ENCODE data around the gene IMPG1. TPM values are rescaled to one million over a fixed set of nuclear protein-coding genes. Genes with fewer than 3 reads are reported as not detected.

Gene IMPG1
- total and polyA plus RNA-seq, 11 donors = not detected

- DNase-seq = no peak
- intact Hi-C loops (cut with DNase I) = loop anchor here in 1 of 10 donors (10.0 kb wide), 1 partner anchor 921 kb away; no protein-coding TSS in a partner anchor
- H3K27ac ChIP-seq = no peak overlapping the region
- H3K27me3 ChIP-seq = no peaks in the 10 kb centered on the region
- H3K36me3 ChIP-seq = no peaks in the 10 kb centered on the region
- no peak for TF ChIP-seq POLR2A (IDR thresholded peaks at IDR 0.05)
- TF ChIP-seq, protein P1, sequence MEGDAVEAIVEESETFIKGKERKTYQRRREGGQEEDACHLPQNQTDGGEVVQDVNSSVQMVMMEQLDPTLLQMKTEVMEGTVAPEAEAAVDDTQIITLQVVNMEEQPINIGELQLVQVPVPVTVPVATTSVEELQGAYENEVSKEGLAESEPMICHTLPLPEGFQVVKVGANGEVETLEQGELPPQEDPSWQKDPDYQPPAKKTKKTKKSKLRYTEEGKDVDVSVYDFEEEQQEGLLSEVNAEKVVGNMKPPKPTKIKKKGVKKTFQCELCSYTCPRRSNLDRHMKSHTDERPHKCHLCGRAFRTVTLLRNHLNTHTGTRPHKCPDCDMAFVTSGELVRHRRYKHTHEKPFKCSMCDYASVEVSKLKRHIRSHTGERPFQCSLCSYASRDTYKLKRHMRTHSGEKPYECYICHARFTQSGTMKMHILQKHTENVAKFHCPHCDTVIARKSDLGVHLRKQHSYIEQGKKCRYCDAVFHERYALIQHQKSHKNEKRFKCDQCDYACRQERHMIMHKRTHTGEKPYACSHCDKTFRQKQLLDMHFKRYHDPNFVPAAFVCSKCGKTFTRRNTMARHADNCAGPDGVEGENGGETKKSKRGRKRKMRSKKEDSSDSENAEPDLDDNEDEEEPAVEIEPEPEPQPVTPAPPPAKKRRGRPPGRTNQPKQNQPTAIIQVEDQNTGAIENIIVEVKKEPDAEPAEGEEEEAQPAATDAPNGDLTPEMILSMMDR (IDR thresholded peaks at IDR 0.05) = no peak
- no peak overlapping the region for H3K4me3 ChIP-seq
- H3K9me3 ChIP-seq = no peaks in the 10 kb centered on the region
- H3K4me1 ChIP-seq = peaks cover 0 to 11% (median 0%) of the 10 kb centered on the region in 12 donors
- no peak for ATAC-seq
- 85 to 100% (median 94%) methylated on average over 2 of the region's 2 CpGs for WGBS, 4 donors
These were observed 129.1 kb downstream of the IMPG1 start for GRCh38 chr6:75943381-75943780.

- no peak for ATAC-seq
- Histone ChIP-seq H3K4me1 (peaks cover 0 to 11% (median 0%) of the 10 kb centered on the region in 12 donors), H3K9me3 (no peaks in the 10 kb centered on the region), H3K36me3 (no peaks in the 10 kb centered on the region), H3K27me3 (no peaks in the 10 kb centered on the region), H3K4me3 (no peak overlapping the region), H3K27ac (no peak overlapping the region)
- intact Hi-C loops (cut with DNase I) = loop anchor here in 1 of 10 donors (10.0 kb wide), 1 partner anchor 923 kb away; no protein-coding TSS in a partner anchor
- TF ChIP-seq, protein P1 (IDR thresholded peaks at IDR 0.05) = no peak
- TF ChIP-seq POLR2A (IDR thresholded peaks at IDR 0.05) = no peak
- no peak for DNase-seq
- WGBS, 4 donors = 49 to 56% (median 52%) methylated on average over 1 of the region's 1 CpG
These were observed 131.0 kb downstream of the IMPG1 start for GRCh38 chr6:75941509-75941908.

DNA sequence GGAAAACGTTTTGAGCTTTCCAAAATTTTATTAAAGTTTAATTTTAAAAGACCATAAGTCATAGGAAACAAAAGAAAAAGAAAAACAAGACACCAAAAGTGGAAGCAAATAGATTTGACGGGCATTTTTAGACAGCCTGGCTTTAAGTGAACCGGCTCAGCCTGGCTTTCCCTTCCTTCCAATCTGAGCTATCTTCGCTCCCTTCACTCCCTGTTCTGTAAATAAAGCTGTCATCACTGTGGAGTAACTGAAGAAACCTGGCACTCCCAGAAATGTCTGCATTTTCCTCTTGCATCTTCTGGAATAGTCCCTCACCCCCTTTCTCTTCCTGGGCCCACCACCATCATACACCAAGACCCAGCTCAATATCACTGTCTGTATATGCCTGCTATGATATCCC lies 131.9 kb downstream of the IMPG1 start:
- intact Hi-C loops (cut with DNase I) = loop anchor here in 1 of 10 donors (10.0 kb wide), 1 partner anchor 924 kb away; no protein-coding TSS in a partner anchor
- no peak overlapping the region for H3K27ac ChIP-seq
- DNase-seq (no peak), ATAC-seq (peak; percentile 76 to 90 (median 89))
- no peaks in the 10 kb centered on the region for H3K9me3 ChIP-seq
- peaks cover 0 to 11% (median 0%) of the 10 kb centered on the region in 12 donors for H3K4me1 ChIP-seq
- H3K27me3 ChIP-seq = no peaks in the 10 kb centered on the region
- no peak for TF ChIP-seq POLR2A (IDR thresholded peaks at IDR 0.05)
- TF ChIP-seq, protein P1 (IDR thresholded peaks at IDR 0.05) = no peak
- WGBS, 4 donors = 18 to 25% (median 25%) methylated on average over 4 of the region's 4 CpGs
- H3K36me3 ChIP-seq = no peaks in the 10 kb centered on the region
- H3K4me3 ChIP-seq = no peak overlapping the region

DNA sequence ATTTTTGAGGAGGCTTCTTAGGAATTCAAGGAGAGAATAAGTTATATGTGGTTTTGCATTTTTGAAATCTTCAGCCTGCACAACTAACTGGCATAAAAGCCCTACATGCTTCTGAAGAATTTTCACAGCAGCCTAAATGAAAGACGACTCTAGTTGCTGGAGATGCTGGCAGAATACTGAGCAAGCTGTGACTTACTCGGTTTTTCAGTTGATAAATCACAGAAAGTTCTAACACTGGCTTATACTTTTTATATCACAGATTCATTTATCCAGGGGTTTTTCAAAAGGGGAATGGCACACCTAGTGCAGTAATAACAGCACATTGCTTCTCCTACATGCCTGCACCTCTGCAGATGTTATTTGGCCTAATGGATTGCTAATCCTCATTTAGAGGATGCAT lies 134.6 kb downstream of the IMPG1 start:
- intact Hi-C loops (cut with DNase I) = loop anchor here (5.0 to 10.0 kb wide), 11 partner anchors 407 to 1519 kb away; no protein-coding TSS in a partner anchor
- no peak for TF ChIP-seq POLR2A (IDR thresholded peaks at IDR 0.05)
- TF ChIP-seq, protein P1 (IDR thresholded peaks at IDR 0.05) = no peak
- ATAC-seq (no peak), DNase-seq (no peak)
- WGBS, 4 donors = 61 to 81% (median 74%) methylated on average over 2 of the region's 2 CpGs
- H3K36me3 ChIP-seq = no peaks in the 10 kb centered on the region
- no peak overlapping the region for H3K4me3 ChIP-seq
- no peaks in the 10 kb centered on the region for H3K9me3 ChIP-seq
- peaks cover 0 to 19% (median 4%) of the 10 kb centered on the region in 12 donors for H3K4me1 ChIP-seq
- H3K27ac ChIP-seq = no peak overlapping the region
- peaks cover 0 to 3% (median 0%) of the 10 kb centered on the region in 9 donors for H3K27me3 ChIP-seq
